HepG2 (cell line): ENCODE measurements around the gene BICRAL. TPM values are rescaled to one million over a fixed set of nuclear protein-coding genes. Genes with fewer than 3 reads are reported as not detected.

Source experiments
- ESRRA ChIP-seq: sonication (generic); formaldehyde crosslinking; IDR thresholded peaks from 2 replicates; pipeline ENCODE4 v1.5.1; 2020; ENCODE audit warnings: mild to moderate bottlenecking, low read depth, missing genetic modification reagents
- KAT2B ChIP-seq: fragments of 150-350 bp; IDR thresholded peaks from 2 replicates; pipeline ENCODE4 v1.6.1; 2014; ENCODE audit warnings: low read depth, low read length, borderline replicate concordance
- KDM3A ChIP-seq: IDR thresholded peaks from 2 replicates; pipeline ENCODE4 v1.6.1; 2018; ENCODE audit warnings: low read depth, missing compliant biosample characterization
- MTA1 ChIP-seq: sonication (generic); formaldehyde crosslinking; IDR thresholded peaks from 2 replicates; pipeline ENCODE4 v1.4.0; 2020; ENCODE audit warnings: missing genetic modification reagents, mild to moderate bottlenecking, borderline replicate concordance
- POLR2AphosphoS2 ChIP-seq: IDR thresholded peaks from 2 replicates; pipeline ENCODE4 v1.6.1; 2011; ENCODE audit warnings: low read depth, low read length, improper control_type of control experiment
- RXRA ChIP-seq: sonication (generic); formaldehyde crosslinking; IDR thresholded peaks from 2 replicates; pipeline ENCODE4 v1.5.1; 2020; ENCODE audit warnings: missing genetic modification reagents
- SRSF4 ChIP-seq: fragments of 200-400 bp; formaldehyde crosslinking; IDR thresholded peaks from one replicate; pipeline ENCODE4 v1.6.1; 2018; ENCODE audit warnings: mild to moderate bottlenecking, low read depth, low read length, moderate library complexity; ENCODE audit not compliant: poor library complexity, severe bottlenecking
- ZNF10 ChIP-seq: sonication (generic); formaldehyde crosslinking; IDR thresholded peaks from 2 replicates; pipeline ENCODE4 v1.4.0; 2020; ENCODE audit warnings: mild to moderate bottlenecking, low read depth, missing genetic modification reagents, borderline replicate concordance
- ZNF431 ChIP-seq: sonication (generic); formaldehyde crosslinking; IDR thresholded peaks from 2 replicates; pipeline ENCODE4 v1.9.0; 2022; ENCODE audit warnings: missing genetic modification reagents, low read depth, mild to moderate bottlenecking, borderline replicate concordance
- ZNF432 ChIP-seq: sonication (generic); formaldehyde crosslinking; IDR thresholded peaks from 2 replicates; pipeline ENCODE4 v1.5.0; 2020; ENCODE audit warnings: missing genetic modification reagents, mild to moderate bottlenecking, borderline replicate concordance
- ZNF510 ChIP-seq: sonication (generic); formaldehyde crosslinking; IDR thresholded peaks from 2 replicates; pipeline ENCODE4 v1.4.0; 2020; ENCODE audit warnings: low read depth, mild to moderate bottlenecking, missing genetic modification reagents
- ZNF709 ChIP-seq: sonication (generic); formaldehyde crosslinking; IDR thresholded peaks from 2 replicates; pipeline ENCODE4 v1.5.0; 2020; ENCODE audit warnings: mild to moderate bottlenecking, missing genetic modification reagents
- ZNF841 ChIP-seq: sonication (generic); formaldehyde crosslinking; IDR thresholded peaks from 2 replicates; pipeline ENCODE4 v1.8.1; 2023; ENCODE audit warnings: missing genetic modification reagents, borderline replicate concordance
- ZNF883 ChIP-seq: sonication (generic); formaldehyde crosslinking; IDR thresholded peaks from 2 replicates; pipeline ENCODE4 v1.5.1; 2020; ENCODE audit warnings: mild to moderate bottlenecking, missing genetic modification reagents; ENCODE audit errors: not compliant biosample characterization
- ZSCAN22 ChIP-seq: sonication (generic); formaldehyde crosslinking; IDR thresholded peaks from 2 replicates; pipeline ENCODE4 v1.4.0; 2020; ENCODE audit warnings: mild to moderate bottlenecking, missing genetic modification reagents
- polyA plus RNA-seq, 8 experiments: library from polyadenylated mRNA; depleted of rRNA in 3 of 8; stranded (reverse) in 7 of 8; unstranded in 1 of 8; fragments of >200 nt; fragmentation: Illumina TruSeq in 4 of 8; extraction: Trizol in 4 of 8; gene quantifications; 2 replicates each; pipeline versions ENCODE4 v1.2.1 to v1.2.3, GENCODE V29; 2011 to 2016; ENCODE audit warnings: low read depth in 4 of 8, missing spikeins in 1 of 8, mixed read lengths in 1 of 8; ENCODE audit not compliant: insufficient read depth in 1 of 8
- total RNA-seq, 5 experiments: library from RNA; depleted of rRNA; stranded (reverse); fragments of >200 nt; fragmentation: Illumina TruSeq; extraction: Trizol; gene quantifications; 2 replicates each; pipeline ENCODE4 v1.2.3, GENCODE V29; 2016; ENCODE audit warnings: low read depth in 1 of 5
- TF ChIP-seq, protein P1 (sequence below): sonication (generic); formaldehyde crosslinking; IDR thresholded peaks from 2 replicates; pipeline ENCODE4 v1.4.0; 2020; ENCODE audit warnings: mild to moderate bottlenecking, missing genetic modification reagents
- TF ChIP-seq, protein P2 (sequence below): sonication (generic); formaldehyde crosslinking; IDR thresholded peaks from 2 replicates; pipeline ENCODE4 v1.5.0; 2020; ENCODE audit warnings: missing genetic modification reagents
- TF ChIP-seq, protein P3 (sequence below): sonication (generic); formaldehyde crosslinking; IDR thresholded peaks from 2 replicates; pipeline ENCODE4 v1.4.0; 2020; ENCODE audit warnings: missing genetic modification reagents
- TF ChIP-seq, protein P4 (sequence below): sonication (generic); formaldehyde crosslinking; IDR thresholded peaks from 2 replicates; pipeline ENCODE4 v1.8.1; 2023; ENCODE audit warnings: mild to moderate bottlenecking, inconsistent platforms, moderate library complexity, missing genetic modification reagents, borderline replicate concordance

Gene BICRAL
- total and polyA plus RNA-seq, 2 of the 13 experiments (the other 11 are each of a cell fraction or from before 2014, with no cell fraction given) = 5.0 to 13.5 TPM

DNA sequence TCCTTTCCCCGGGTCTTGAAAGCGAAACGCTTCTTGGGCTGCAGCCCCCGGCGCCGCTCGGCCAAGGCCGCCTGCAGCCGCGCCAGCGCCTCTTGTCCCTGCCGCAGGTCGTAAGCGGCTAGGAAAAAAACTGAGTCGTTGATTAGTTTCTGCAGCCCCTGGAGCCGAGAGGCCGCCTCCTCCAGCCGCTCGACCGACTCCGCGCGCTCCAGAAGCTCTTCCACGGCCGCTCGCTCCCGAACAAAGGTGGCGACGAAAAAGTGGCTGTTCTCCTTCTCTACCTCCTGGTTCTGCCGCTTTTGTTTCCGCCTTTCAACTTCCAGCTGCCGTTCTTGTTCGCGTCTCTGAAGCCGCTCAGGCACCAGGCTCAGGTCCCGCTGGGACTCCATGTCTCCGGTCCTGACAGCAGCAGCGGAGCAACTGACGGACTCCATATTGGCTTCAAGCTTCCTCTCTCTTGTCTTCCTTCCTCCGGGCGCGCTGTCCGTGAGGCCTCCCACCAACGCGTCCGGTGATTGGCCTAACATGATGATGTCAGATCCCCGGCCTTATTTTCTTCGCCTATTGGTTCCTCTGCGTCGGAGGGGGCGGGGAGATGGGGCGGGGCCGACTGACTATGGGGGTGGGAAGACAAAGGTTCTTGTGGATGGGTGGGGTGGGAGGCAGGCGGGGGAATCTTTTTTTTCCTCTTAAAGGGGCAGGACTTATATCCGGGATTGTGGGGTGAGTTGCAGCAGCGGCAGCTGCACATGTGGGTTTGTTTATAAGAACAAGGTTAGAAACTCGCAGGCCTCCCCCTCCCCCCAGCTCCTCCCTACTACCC is 36.0 kb upstream of the BICRAL start, which contains the start of gene TBCC (continued):
- no peak for TF ChIP-seq ZSCAN22
- no peak for TF ChIP-seq ZNF510 (CRISPR knock-in tag)
- TF ChIP-seq, protein P1, sequence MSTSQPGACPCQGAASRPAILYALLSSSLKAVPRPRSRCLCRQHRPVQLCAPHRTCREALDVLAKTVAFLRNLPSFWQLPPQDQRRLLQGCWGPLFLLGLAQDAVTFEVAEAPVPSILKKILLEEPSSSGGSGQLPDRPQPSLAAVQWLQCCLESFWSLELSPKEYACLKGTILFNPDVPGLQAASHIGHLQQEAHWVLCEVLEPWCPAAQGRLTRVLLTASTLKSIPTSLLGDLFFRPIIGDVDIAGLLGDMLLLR = no peak
- TF ChIP-seq ESRRA (CRISPR knock-in tag) = no peak
- TF ChIP-seq RXRA (CRISPR knock-in tag) = peak; percentile 32; the same call in 1 of the 2 replicates
- TF ChIP-seq ZNF431 (CRISPR knock-in tag) = no peak
- TF ChIP-seq ZNF709 (CRISPR knock-in tag) = no peak
- TF ChIP-seq, protein P2, sequence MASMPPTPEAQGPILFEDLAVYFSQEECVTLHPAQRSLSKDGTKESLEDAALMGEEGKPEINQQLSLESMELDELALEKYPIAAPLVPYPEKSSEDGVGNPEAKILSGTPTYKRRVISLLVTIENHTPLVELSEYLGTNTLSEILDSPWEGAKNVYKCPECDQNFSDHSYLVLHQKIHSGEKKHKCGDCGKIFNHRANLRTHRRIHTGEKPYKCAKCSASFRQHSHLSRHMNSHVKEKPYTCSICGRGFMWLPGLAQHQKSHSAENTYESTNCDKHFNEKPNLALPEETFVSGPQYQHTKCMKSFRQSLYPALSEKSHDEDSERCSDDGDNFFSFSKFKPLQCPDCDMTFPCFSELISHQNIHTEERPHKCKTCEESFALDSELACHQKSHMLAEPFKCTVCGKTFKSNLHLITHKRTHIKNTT = no peak
- TF ChIP-seq POLR2AphosphoS2 = peak; percentile 75; the same call in 1 of the 2 replicates
- no peak for TF ChIP-seq ZNF10
- TF ChIP-seq, protein P3, sequence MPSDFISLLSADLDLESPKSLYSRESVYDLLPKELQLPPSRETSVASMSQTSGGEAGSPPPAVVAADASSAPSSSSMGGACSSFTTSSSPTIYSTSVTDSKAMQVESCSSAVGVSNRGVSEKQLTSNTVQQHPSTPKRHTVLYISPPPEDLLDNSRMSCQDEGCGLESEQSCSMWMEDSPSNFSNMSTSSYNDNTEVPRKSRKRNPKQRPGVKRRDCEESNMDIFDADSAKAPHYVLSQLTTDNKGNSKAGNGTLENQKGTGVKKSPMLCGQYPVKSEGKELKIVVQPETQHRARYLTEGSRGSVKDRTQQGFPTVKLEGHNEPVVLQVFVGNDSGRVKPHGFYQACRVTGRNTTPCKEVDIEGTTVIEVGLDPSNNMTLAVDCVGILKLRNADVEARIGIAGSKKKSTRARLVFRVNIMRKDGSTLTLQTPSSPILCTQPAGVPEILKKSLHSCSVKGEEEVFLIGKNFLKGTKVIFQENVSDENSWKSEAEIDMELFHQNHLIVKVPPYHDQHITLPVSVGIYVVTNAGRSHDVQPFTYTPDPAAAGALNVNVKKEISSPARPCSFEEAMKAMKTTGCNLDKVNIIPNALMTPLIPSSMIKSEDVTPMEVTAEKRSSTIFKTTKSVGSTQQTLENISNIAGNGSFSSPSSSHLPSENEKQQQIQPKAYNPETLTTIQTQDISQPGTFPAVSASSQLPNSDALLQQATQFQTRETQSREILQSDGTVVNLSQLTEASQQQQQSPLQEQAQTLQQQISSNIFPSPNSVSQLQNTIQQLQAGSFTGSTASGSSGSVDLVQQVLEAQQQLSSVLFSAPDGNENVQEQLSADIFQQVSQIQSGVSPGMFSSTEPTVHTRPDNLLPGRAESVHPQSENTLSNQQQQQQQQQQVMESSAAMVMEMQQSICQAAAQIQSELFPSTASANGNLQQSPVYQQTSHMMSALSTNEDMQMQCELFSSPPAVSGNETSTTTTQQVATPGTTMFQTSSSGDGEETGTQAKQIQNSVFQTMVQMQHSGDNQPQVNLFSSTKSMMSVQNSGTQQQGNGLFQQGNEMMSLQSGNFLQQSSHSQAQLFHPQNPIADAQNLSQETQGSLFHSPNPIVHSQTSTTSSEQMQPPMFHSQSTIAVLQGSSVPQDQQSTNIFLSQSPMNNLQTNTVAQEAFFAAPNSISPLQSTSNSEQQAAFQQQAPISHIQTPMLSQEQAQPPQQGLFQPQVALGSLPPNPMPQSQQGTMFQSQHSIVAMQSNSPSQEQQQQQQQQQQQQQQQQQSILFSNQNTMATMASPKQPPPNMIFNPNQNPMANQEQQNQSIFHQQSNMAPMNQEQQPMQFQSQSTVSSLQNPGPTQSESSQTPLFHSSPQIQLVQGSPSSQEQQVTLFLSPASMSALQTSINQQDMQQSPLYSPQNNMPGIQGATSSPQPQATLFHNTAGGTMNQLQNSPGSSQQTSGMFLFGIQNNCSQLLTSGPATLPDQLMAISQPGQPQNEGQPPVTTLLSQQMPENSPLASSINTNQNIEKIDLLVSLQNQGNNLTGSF = peak; percentile 67; the same call in 1 of the 2 replicates
- TF ChIP-seq ZNF432 (CRISPR knock-in tag) = no peak
- no peak for TF ChIP-seq MTA1 (CRISPR knock-in tag)
- no peak for TF ChIP-seq SRSF4
- TF ChIP-seq ZNF883 (CRISPR knock-in tag) = peak; percentile 79
- peak; percentile 72; the same call in 1 of the 2 replicates for TF ChIP-seq KDM3A (CRISPR knock-in tag)
- TF ChIP-seq ZNF841 (CRISPR knock-in tag) = no peak
- no peak for TF ChIP-seq KAT2B
- TF ChIP-seq, protein P4, sequence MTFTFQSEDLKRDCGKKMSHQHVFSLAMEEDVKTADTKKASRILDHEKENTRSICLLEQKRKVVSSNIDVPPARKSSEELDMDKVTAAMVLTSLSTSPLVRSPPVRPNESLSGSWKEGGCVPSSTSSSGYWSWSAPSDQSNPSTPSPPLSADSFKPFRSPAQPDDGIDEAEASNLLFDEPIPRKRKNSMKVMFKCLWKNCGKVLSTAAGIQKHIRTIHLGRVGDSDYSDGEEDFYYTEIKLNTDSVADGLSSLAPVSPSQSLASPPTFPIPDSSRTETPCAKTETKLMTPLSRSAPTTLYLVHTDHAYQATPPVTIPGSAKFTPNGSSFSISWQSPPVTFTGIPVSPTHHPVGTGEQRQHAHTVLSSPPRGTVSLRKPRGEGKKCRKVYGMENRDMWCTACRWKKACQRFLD (CRISPR knock-in tag) = 0 out of 2 replicates have a peak, but pooled peaks have one; percentile 74
